Measurements from ENCODE around the gene SLC5A3. TPM values are rescaled to one million over a fixed set of nuclear protein-coding genes. Genes with fewer than 3 reads are reported as not detected.

SLC5A3 gene
- total and polyA plus RNA-seq, 2 of the 8 experiments (the other 6 are each of a cell fraction or from before 2014, with no cell fraction given), result 4.0 to 19.4 TPM

DNA sequence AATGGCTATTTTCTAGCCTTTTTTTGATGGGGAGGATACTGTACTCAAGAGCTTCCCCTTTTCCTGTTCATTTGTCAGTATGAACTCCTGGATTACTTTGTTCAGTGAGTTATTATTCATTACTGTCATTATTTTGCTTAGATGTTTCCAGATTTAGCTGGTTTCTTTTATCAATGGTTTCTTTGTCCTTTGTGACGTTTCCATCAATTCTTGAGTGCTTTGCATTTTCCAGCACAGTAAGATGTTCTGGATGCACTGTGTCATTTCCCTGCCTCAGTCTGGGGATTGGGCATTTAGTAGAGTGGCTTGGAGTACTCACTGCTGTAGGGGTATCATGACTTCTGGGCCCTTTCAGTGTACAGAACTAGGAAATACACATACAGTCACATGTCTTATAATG is 34.2 kb downstream of the SLC5A3 start:
- no peak overlapping the region for H2AK5ac ChIP-seq (ENCODE audit: low read depth, low read length)
- no peaks in the 10 kb centered on the region for H3K23me2 ChIP-seq (ENCODE audit: low read depth, low read length)
- H3K9me3 ChIP-seq (ENCODE audit: insufficient read depth in 2 of 2, low read depth in 1 of 2, low read length in 1 of 2), result no peaks in the 10 kb centered on the region
- no peaks in the 10 kb centered on the region; a peak in 2 of 8 replicates for H3K36me3 ChIP-seq (ENCODE audit: control insufficient read depth in 2 of 4, insufficient read depth in 4 of 4, low read length in 3 of 4)
- no peak overlapping the region for H4K8ac ChIP-seq (ENCODE audit: extremely low read depth, insufficient read depth, low read length)
- H3K27ac ChIP-seq (ENCODE audit: low read depth, low read length), result no peak overlapping the region
- no peak overlapping the region for H2BK20ac ChIP-seq (ENCODE audit: low read length)
- no peak overlapping the region for H2BK12ac ChIP-seq (ENCODE audit: low read depth, low read length)
- DNase-seq (ENCODE audit: low read depth in 1 of 2, low spot score in 2 of 2) (no peak), FAIRE-seq (no peak)
- 80% methylated on average over 1 of the region's 1 CpG; no CpG with 5 or more reads in 1 of the 2 experiments for WGBS, 2 experiments (ENCODE audit: extremely low coverage in 1 of 2, insufficient coverage in 1 of 2, insufficient read length in 1 of 2, insufficient replicate concordance in 2 of 2, low coverage in 1 of 2, low lambda C conversion rate in 2 of 2, missing lambda C conversion rate in 1 of 2)
- CTCF ChIA-PET (ENCODE audit: partially characterized antibody), result interaction anchor here (0.7 to 12.2 kb wide), 7 partner anchors 8 to 240 kb away, joined by 3 to 103 read pairs (median 5); no protein-coding TSS in a partner anchor
- H4K20me1 ChIP-seq (replicated peaks in 1 of 2; ENCODE audit: control insufficient read depth in 1 of 2, insufficient read depth in 2 of 2, low read length in 2 of 2), result peaks cover 4 to 5% of the 10 kb centered on the region in 2 experiments
- H3K79me1 ChIP-seq (ENCODE audit: low read depth, low read length), result peaks cover 7% of the 10 kb centered on the region
- H3K27me3 ChIP-seq (replicated peaks in 1 of 4; ENCODE audit: control insufficient read depth in 3 of 4, extremely low read depth in 1 of 4, insufficient read depth in 3 of 4, low read length in 3 of 4), result no peaks in the 10 kb centered on the region
- no peak overlapping the region for H3K4me2 ChIP-seq (ENCODE audit: insufficient read depth in 1 of 2, low read depth in 2 of 2, low read length in 2 of 2)
- H3K56ac ChIP-seq (replicated peaks; ENCODE audit: insufficient read length, low read depth, low read length), result no peak overlapping the region
- no peak overlapping the region for H3K4ac ChIP-seq (replicated peaks; ENCODE audit: insufficient read length, low read depth, low read length)
- H2BK5ac ChIP-seq (ENCODE audit: low read depth, low read length), result no peak overlapping the region
- POLR2A ChIA-PET (ENCODE audit: partially characterized antibody), result interaction anchor here (1.9 kb wide), 1 partner anchor 9 kb away, joined by 5 read pairs; no protein-coding TSS in a partner anchor
- H3K4me1 ChIP-seq (replicated peaks in 1 of 4; ENCODE audit: control insufficient read depth in 3 of 4, insufficient read depth in 4 of 4, low read length in 3 of 4), result peaks cover 0 to 7% (median under 1%) of the 10 kb centered on the region in 4 experiments; a peak in 2 of 7 replicates
- H3K23ac ChIP-seq (ENCODE audit: insufficient read length), result no peak overlapping the region
- H3K4me3 ChIP-seq (ENCODE audit: extremely low read depth in 1 of 4, insufficient read depth in 2 of 4, low read depth in 3 of 4, low read length in 4 of 4), result no peak overlapping the region
- no peak overlapping the region for H2AFZ ChIP-seq (ENCODE audit: low read length)
- no peak overlapping the region for H2BK15ac ChIP-seq (ENCODE audit: low read length)
- H3K79me2 ChIP-seq (ENCODE audit: control insufficient read depth in 1 of 2, insufficient read depth in 2 of 2, low read length in 2 of 2), result peaks cover 0 to 97% of the 10 kb centered on the region in 2 experiments; a peak in 3 of 4 replicates
- TF ChIP-seq SIN3A (conservative IDR thresholded peaks at IDR 0.05 in 1 of 2, IDR thresholded peaks at IDR 0.05 in 1 of 2; ENCODE audit: low read depth in 1 of 2, low read length in 2 of 2), result no peak
- TF ChIP-seq SAP30 (IDR thresholded peaks at IDR 0.05; ENCODE audit: insufficient read depth, insufficient replicate concordance, low read length), result no peak
- no peak for TF ChIP-seq RAD21 (IDR thresholded peaks at IDR 0.05 in 1 of 2, conservative IDR thresholded peaks at IDR 0.05 in 1 of 2; ENCODE audit: low read depth in 2 of 2, low read length in 2 of 2)
- TF ChIP-seq CBX5 (IDR thresholded peaks at IDR 0.05; ENCODE audit: low read depth, low read length), result no peak
- no peak for TF ChIP-seq JUND (IDR thresholded peaks at IDR 0.05; ENCODE audit: low read length)
- no peak overlapping the region for H3K18ac ChIP-seq (ENCODE audit: extremely low read depth, low read length)
- no peak overlapping the region for H3K14ac ChIP-seq (ENCODE audit: insufficient read length)
- no peak overlapping the region for H4K5ac ChIP-seq (ENCODE audit: insufficient read length, low read depth, low read length)
- no peak overlapping the region for H3K9ac ChIP-seq (replicated peaks in 1 of 4; ENCODE audit: extremely low read depth in 1 of 4, low read depth in 3 of 4, low read length in 3 of 4)
- no peak overlapping the region for H2BK120ac ChIP-seq (replicated peaks; ENCODE audit: low read depth, low read length)
- H4K91ac ChIP-seq (replicated peaks; ENCODE audit: insufficient read length, low read length), result no peak overlapping the region
